GM18520 (cell line): ENCODE results near the gene CLDN14.

ENCODE experiments used
- ATAC-seq: cut with Tn5 transposase; IDR thresholded peaks from one replicate; pipeline ENCODE4 v1.9.1; 2021; ENCODE audit not compliant: unreplicated experiment

Gene CLDN14

DNA sequence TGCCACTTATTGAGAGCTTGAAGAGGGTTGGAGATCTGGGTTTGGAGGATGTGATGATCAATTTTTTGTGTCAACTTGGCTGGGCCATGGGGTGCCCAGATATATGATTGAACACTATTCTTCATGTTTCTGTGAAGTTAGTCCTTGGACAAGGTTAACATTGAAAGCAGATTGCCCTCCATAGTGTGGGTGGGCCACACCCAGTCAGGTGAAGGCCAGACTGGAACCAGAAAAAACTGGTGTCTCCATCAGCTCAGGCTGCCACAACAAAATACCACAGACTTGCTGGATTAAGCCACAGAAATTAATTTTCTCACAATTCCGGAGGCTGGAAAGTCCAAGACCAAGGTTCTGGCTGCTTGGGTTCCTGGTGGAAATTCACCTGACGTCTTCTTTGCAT, 7.5 kb downstream of the CLDN14 start:
- ATAC-seq, result no peak

DNA sequence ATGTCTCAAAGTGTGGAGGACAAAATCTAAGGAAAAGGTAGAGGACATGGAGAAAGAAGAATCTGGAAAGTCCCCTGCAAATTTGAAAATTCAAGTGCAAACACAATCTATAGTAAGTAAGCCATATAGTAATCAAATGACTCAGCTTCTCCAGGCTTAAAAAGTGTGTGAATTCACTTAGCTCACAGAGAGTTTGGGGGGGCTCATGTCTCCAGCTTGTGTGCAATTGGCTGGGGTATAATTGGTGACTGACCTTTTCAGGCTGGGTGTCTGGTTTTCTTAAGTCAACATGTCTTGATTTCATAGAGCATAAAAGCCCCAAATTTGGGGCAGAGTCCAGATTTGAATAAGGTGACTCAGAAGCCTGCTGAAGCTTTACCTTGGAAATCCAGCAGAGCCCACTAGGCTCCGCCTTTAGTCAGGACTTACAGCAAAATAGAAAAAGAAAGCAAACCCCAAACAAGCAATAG, 8.6 kb downstream of the CLDN14 start:
- ATAC-seq, result peak; percentile 66

DNA sequence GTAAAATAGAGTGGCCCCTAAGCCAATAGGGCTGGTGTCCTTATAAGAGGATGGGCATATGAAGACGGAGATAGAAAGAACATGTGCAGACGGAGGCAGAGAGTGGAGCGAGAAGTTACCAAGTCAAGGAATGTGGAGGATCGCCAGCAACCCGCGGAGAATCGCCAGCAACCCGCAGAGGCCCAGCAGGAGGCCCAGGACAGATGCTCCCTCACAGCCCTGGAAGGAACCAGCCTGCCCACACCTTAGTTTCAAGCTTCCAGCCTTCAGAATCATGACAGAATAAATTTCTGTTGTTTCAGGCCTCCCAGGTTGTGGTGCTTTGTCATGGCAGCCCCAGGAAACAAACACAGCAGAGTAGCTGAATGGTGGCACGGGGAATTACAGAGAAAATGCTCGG, 9.6 kb downstream of the CLDN14 start:
- no peak for ATAC-seq

DNA sequence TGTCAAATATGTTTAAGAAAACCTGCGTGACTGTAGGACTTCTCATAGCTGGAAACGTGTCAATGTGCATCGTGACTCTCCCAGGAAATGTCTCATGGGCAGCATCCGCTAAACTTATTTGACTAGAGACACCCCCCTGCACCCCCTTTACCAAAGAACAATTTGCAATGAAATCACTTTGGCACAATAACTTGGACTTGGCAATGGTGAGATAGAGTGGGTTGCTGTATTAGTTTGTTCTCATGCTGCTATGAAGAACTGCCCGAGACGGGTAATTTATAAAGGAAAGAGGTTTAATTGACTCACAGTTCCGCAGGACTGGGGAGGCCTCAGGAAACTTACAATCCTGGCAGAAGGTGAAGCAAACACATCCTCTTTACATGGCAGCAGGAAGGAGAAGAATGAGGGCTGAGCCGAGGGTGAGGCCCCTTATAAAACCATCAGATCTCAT, 13.8 kb downstream of the CLDN14 start:
- ATAC-seq, result no peak

DNA sequence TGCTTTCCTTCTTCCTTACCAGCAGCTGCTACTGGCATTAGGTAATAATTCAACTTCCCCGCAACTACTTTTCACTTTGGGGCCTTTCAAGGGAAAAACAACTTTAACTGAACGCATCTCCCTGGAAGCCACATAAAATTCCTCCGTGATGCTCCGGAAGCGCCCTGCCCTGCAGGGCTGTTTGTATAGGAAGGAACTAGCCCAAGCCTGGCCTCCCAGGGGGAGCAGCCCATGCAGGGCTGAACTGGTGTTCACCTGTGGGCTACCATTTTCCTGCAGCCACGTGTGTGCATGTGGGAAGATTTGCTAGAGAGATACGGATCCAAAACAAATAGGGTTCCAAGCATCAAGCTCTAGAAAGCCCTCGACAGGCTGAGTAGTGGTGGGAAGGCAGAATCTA, 14.4 kb downstream of the CLDN14 start:
- ATAC-seq, result no peak

DNA sequence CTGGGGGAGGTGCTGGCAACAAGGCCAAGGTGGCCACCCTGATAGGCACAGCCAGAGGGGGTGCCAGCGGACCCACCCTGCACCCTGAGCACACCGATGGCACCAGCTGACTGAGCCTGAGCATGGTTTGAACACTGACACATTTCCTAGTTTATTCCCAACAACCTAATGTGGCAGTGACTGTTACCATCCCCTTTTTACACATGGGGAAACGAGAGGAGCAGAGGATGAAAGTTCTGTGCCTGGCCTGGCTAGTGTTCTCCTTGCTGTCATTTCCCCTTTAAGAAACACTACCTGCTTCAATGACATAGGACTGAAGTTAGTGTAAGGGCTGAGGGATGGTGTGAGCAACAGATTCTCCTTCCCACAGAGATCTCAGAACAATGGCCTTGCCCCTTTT, 15.3 kb downstream of the CLDN14 start:
- ATAC-seq, result no peak

DNA sequence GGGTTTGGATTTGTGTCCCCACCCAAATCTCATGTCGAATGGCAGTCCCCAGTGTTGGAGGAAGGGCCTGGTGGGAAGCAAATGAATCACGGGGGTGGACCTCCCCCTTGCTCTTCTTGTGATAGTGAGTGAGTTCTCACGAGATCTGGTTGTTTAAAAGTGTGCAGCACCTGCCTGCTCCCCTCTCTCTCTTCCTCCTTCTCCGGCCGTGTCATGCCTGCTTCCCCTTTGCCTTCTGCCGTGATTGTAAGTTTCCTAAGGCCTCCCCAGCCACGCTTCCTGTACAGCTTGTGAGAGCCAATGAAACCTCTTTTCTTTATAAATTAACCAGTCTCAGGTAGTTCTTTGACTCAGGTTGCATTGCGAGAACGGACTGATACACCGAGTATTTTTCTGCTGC, 15.9 kb downstream of the CLDN14 start:
- no peak for ATAC-seq

DNA sequence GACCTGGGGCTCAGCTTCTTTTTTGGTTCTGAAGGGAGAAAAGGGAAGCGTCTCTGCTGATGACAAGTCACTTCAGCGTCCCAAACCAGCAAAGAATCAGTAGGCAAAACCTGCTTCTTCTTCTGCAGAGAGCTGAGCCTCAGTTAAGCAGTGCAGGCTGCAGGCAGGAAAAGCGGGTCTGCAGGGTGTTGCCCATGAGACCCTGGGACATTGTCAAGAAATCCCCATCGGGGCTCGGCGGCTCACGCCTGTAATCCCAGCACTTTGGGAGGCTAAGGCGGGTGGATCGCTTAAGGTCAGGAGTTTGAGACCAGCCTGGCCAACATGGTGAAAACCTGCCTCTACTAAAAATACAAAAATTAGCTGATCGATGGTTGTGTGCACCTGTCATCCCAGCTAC, 16.7 kb downstream of the CLDN14 start:
- ATAC-seq, result no peak

DNA sequence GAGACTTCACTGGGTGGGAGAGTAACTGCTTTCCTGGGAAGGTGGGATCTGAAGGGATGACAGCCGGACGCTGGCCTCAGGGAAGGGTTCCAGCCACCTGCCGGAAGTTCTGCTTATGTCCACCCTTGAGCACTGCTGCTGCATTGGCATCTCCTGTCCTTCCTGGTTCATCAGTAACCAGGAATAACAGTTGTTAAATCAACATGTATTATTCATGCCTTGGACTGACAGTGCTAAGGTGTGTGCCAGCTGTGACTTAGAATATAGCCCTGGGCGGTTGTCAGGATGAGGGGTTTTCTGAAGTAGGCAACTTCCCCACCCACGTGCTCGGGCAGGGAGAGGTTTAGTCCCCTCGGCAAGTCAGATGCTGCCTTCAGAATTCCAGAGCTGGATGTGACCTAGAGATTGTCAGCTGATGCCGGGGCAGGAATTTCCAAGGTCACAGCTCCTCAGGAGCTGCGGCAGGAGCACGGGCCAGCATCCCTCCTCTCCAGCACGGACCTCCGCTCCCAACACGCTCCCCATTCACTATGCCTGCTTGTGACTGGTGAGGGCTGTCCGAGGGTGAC, 17.9 kb downstream of the CLDN14 start:
- ATAC-seq, result no peak

DNA sequence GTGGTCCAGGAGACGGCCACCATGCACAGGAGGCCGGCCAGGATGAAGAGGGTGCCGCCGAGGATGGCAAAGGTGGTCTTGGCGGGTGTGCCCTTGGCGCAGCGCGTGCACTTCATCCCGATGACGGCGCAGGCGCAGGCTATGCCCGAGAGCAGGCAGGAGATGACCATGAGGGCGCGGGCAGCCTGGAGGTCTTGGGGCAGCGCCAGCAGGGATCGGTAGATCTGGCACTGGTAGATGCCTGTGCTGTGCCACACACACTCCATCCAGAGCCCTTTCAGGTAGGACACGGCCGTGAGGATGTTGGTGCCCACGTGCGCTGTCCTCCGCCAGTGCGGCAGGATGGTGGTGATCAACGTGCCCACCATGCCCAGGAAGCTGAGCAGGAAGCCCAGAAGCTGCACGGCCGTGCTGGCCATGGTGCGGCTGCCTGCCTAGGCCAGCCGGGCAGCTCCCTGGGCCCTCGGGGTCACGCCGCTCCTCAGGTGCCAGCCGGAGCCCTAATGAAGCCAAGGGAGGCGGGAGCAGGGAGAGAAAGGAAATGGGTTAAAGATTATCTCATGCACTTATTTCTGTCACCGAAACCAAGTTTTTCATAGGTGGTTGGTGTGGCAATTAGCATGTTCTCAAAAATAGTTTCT, 18.5 kb downstream of the CLDN14 start:
- no peak for ATAC-seq

DNA sequence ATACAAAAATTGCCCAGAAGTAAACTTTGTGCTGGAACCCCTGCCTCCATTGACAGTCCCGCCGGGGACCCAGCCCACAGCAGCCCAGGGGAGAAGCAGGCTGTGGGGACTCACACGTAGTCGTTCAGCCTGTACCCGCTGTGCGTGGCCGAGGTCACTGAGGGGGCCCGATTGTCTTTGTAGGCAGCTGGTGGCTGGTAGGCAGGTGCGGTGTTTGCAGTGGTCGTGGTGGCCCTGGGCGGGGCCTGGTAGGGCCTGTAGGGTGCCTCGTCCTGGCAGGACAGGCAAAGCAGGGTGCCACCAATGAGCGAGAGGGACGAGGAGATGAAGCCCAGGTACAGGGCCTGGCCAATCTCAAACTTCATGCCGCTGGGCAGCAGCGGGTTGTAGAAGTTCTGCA, 19.1 kb downstream of the CLDN14 start:
- ATAC-seq, result no peak

DNA sequence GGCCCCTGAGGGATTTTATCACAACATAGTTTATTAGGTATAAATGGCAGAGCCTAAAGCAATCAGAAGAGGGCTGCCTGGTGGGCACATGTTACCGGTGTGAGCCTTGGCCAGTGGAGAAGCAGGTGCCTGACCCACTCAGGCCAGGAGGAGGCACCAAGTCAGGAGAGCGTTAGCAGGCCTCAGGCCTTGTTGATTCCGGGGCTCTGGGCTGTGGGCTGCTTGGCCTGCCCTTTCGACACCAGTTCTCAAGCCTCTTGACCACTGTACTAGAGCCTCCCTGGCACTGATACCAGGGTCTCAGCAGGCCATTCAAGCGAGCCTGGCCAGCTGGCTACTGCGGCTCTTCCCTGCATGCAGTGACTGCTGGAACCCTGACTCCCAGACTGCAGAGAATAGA, 20.8 kb downstream of the CLDN14 start:
- no peak for ATAC-seq

DNA sequence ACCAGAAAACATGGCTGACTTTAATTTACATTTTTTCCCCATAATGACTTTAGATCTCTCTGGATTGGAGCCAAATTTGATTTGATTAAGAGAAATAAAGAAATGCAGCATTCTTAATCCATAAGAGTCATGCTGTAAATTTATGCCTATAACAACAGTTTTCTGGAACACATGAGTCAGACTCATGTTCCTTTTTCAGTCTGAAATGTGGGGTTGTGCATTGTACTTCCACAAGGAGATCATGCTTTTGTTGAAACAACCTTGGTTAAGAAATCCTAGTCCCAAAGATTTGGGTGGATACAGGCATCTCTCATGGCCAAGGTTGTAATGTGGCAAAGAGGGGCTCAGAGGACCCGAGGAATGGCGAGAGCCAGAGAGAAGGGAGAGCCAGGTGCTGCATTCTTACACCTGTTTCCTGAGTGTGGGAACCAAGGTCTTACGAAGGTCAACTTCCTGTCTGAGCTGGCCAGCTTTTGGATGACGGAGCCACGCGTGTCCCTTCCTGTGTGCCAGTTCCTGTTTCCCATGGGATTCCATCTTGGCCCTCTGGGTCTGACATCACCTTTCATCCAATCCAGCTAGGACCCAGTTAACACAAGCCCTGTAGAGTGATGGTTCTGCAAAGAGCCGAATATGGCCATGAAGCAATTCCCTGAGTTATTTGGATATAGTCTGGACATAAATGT, 23.1 kb downstream of the CLDN14 start:
- ATAC-seq, result no peak

DNA sequence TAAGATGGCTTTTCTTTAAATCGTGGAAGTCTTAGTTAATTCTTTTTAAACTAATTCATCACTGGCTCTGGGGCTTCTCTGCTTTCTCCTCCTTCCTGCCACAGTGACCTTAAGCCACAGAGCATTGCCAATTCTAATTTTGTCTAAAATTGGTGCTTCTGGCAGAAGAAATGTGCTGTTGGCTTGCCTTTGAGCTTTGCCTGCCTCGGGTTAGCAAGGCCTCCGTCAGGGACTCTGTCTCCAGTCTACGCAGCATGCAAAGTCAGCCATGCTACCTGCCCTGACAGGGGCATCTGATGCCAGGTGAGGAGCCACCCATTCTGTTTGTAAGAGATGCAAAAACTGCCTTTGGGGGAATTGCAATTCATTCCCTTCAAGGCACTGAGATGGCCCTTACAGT, 25.2 kb downstream of the CLDN14 start:
- no peak for ATAC-seq

DNA sequence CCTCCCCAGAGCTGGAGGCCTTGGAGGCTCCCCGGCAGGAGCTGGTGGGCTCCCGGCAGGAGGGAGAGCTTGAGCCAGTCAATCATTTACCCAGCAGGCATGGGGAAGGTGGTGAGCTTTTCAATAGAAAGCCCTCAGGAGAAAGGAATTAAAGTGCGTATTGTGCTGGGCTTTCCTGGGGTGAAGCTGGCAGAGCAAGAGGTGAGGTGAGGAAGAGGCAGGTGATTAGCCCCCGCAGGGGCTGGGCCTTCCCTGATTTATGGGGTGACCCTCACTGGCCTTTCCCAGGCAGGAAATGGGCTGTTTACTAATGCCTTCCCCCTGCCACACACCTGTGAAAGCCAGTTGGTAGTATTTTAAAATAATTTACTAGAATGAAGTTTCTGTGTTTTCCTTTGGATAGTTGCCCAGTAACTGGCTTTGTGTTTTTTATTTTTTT, 25.8 kb downstream of the CLDN14 start:
- no peak for ATAC-seq

DNA sequence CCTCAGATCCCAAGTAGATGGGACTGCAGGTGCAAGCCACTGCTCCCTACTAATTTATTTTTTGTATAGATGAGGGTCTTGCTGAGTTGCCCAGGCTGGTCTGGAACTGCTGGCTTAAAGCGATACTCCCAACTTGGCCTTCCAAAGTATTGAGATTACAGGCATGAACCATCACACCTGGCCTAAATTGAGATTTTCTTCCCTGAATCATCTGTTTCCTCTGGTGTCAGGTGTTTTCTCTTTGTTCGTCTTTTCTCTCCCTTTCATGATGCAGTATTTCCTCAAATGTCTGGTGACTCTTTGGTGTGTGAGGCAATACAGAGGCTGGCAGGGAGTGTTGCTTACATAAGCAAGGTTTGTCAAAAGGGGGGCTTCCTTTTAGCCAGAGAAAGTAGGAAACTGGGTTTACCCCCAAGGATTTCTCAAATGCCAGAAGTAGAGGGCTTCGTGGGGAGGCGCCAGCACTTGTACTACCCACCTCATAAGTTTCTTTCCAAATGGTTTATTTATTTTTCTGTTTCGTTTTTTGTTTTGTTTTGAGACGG, 27.6 kb downstream of the CLDN14 start:
- no peak for ATAC-seq

DNA sequence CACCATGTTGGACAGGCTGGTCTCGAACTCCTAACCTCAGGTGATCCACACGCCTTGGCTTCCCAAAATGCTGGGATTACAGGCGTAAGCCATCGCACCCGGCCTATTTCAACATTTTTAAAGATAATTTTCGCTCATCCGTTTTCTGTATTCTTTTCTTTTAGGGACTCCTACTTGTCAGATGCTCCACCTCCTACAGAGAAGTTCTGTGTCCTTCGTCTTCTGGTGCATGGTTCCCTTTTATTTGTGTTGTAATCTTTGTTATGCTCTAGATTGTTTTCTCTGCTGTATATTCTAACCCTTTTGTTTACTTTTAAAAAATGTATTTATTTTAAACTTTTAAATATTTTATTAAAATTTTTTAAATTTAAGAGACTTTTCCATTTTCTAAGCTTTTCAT, 28.4 kb downstream of the CLDN14 start:
- no peak for ATAC-seq

DNA sequence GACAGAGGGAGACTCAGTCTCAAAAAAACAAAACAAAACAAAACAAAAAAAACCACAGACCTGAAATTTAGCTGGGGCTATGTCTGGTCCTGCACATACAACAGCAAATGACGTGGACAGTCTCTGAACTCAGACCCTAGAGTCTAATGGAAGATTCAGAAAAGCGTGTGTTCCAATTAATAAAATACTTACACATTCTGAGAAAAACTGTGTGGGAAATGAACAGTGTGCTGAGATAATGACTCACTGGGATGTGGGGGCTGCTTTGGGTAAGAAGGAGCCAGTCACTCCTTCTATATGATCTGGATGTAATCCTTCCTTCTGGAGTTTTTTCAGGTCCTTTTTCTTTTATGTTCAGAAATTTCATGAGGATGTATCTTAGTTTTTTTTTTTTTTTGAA, 29.4 kb downstream of the CLDN14 start:
- no peak for ATAC-seq

DNA sequence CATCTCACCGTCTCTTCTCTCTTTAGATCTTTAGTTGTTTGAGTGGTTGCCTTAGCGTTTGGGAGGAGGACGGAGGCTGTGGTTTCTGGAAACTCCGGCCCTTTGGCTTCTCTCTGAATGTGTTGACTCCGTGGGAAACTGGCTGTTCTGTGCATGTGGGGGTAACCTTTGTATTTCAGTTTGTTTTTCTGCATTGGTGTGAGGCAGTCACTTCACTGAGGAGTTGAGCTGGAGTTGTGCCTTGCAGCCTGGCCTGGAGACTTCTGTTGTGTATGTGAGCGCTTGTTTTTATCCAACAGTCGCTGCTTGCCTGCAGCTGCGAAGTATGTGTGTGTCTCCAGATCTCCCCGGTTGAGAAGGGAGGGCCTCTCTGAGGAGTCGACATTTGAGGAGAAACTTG, 33.6 kb downstream of the CLDN14 start:
- ATAC-seq, result no peak

DNA sequence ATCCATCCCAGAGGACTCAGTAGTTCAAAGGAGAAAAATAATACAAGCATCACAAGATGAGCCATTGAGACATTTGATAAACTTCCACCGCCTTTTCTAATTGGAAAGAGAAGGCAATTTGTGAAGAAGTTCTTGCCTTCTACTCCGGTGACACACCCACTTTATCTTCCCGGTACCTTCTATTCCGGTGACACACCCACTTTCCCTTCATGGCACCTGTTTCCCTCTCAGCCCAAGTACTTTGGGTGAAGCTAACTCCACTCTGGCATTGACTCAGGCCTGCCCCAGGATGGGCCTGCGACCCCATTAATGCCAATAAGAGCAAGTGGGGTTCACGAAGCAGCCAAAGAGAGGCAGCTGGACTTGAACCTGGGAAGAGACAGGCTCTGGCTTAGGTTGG, 38.2 kb downstream of the CLDN14 start:
- ATAC-seq, result no peak

DNA sequence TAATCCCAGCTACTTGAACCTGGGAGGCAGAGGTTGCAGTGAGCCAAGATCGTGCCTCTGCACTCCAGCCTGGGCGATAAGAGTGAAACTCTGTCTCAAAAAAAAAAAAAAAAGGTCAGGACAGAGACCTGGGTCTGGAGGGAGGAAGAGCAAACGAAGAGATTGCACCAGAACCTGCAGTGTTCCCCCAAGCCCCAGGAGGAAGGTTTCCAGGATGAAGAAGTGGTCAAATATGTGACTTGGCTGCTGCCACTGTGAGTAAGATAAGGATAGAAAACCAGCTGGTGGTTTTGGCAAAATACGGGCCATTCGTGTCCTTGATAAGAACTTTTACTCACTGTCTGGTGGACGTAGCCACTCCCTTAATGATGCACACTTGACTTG, 42.2 kb downstream of the CLDN14 start:
- ATAC-seq, result no peak
